ENCODE data around the gene KISS1R.

The KISS1R gene

GRCh38 chr19:919199-920050 lies 2.3 kb downstream of the KISS1R start (continued):
- TF ChIP-seq ZNF488 (tag by site-specific recombination; IDR thresholded peaks at IDR 0.05) (no peak), ZBTB17 (tag by site-specific recombination; IDR thresholded peaks at IDR 0.05) (no peak), KLF1 (tag by site-specific recombination; IDR thresholded peaks at IDR 0.05) (0 out of 2 replicates have a peak, but pooled peaks have one; percentile 8), ZNF830 (tag by site-specific recombination; IDR thresholded peaks at IDR 0.05; ENCODE audit: low read depth) (no peak), ZEB2 (tag by site-specific recombination; IDR thresholded peaks at IDR 0.05) (peak; percentile 88), ZNF426 (tag by site-specific recombination; IDR thresholded peaks at IDR 0.05) (no peak), ZNF391 (tag by site-specific recombination; IDR thresholded peaks at IDR 0.05; ENCODE audit: borderline replicate concordance, low read depth) (no peak), PRDM6 (tag by site-specific recombination; IDR thresholded peaks at IDR 0.05) (no peak), SETDB1 (IDR thresholded peaks at IDR 0.05; ENCODE audit: insufficient read length, low read length) (no peak), ZNF112 (tag by site-specific recombination; IDR thresholded peaks at IDR 0.05) (no peak), ZNF211 (tag by site-specific recombination; IDR thresholded peaks at IDR 0.05; ENCODE audit: low read depth) (no peak), ZNF776 (tag by site-specific recombination; IDR thresholded peaks at IDR 0.05; ENCODE audit: borderline replicate concordance) (no peak), ZBTB26 (tag by site-specific recombination; optimal IDR thresholded peaks at IDR 0.05) (peak; percentile 78), ZBTB48 (tag by site-specific recombination; IDR thresholded peaks at IDR 0.05) (no peak), PATZ1 (tag by site-specific recombination; IDR thresholded peaks at IDR 0.05) (peak; percentile 43), ZNF555 (tag by site-specific recombination; conservative IDR thresholded peaks at IDR 0.05) (no peak), ZNF121 (tag by site-specific recombination; IDR thresholded peaks at IDR 0.05) (no peak), ZNF623 (tag by site-specific recombination; IDR thresholded peaks at IDR 0.05) (no peak), ZNF704 (tag by site-specific recombination; IDR thresholded peaks at IDR 0.05) (no peak), ZNF560 (tag by site-specific recombination; IDR thresholded peaks at IDR 0.05; ENCODE audit: borderline replicate concordance) (no peak), ZBTB8A (tag by site-specific recombination; IDR thresholded peaks at IDR 0.05) (peak; percentile 74; the same call in 1 of the 2 replicates), PBX3 (CRISPR knock-in tag; IDR thresholded peaks at IDR 0.05) (no peak), ZFP69B (tag by site-specific recombination; IDR thresholded peaks at IDR 0.05) (no peak), TRIM28 (IDR thresholded peaks at IDR 0.05; ENCODE audit: borderline replicate concordance, low read length) (no peak), ZNF544 (tag by site-specific recombination; IDR thresholded peaks at IDR 0.05) (no peak), ZNF148 (tag by site-specific recombination; IDR thresholded peaks at IDR 0.05; ENCODE audit: borderline replicate concordance) (no peak), EGR2 (tag by site-specific recombination; IDR thresholded peaks at IDR 0.05; ENCODE audit: low read depth) (no peak), HOXC10 (CRISPR knock-in tag; IDR thresholded peaks at IDR 0.05) (no peak), ZNF266 (tag by site-specific recombination; IDR thresholded peaks at IDR 0.05; ENCODE audit: low read depth) (no peak)

All from HEK293 (cell line).